ENCODE results near the gene RBM27. TPM values are rescaled to one million over a fixed set of nuclear protein-coding genes. Genes with fewer than 3 reads are reported as not detected.
"Not testable (repeated sequence)": the region's sequence is repeated elsewhere in the genome, so short reads cannot be mapped to it uniquely, and the experiment has no call there.

RBM27 gene
- total RNA-seq = 12.9 and 16.9 TPM in 2 replicates

GRCh38 chr5:146203011-146203871 lies at the start of gene RBM27:
Gene RBM27, plus strand, starts transcription at chr5:146203605. Its CDS starts 161 bp downstream, at chr5:146203766.
- DNase-seq (ENCODE audit: low read depth in 2 of 2) = peak; percentile 98 to 99

GRCh38 chr5:146158255-146158654 lies 45.1 kb upstream of the RBM27 start:
- DNase-seq (ENCODE audit: low read depth in 2 of 2) = no peak

- no peak for DNase-seq (ENCODE audit: low read depth in 2 of 2)
Measured at GRCh38 chr5:146164382-146164781, 39.0 kb upstream of the RBM27 start.

- DNase-seq (ENCODE audit: low read depth in 2 of 2) = no peak
Measured at GRCh38 chr5:146165460-146165859, 37.9 kb upstream of the RBM27 start.

- DNase-seq (ENCODE audit: low read depth in 2 of 2) = no peak
Measured at GRCh38 chr5:146165903-146166302, 37.5 kb upstream of the RBM27 start.

GRCh38 chr5:146169076-146169475 lies 34.3 kb upstream of the RBM27 start:
- DNase-seq (ENCODE audit: low read depth in 2 of 2) = no peak

- not testable (repeated sequence) for DNase-seq (ENCODE audit: low read depth in 2 of 2)
Measured at GRCh38 chr5:146173049-146173448, 30.4 kb upstream of the RBM27 start.

- no peak for DNase-seq (ENCODE audit: low read depth in 2 of 2)
Measured at GRCh38 chr5:146173597-146173996, 29.8 kb upstream of the RBM27 start.

- DNase-seq (ENCODE audit: low read depth in 2 of 2) = no peak
Measured at GRCh38 chr5:146176805-146177204, 26.6 kb upstream of the RBM27 start.

GRCh38 chr5:146179696-146180095 lies 23.7 kb upstream of the RBM27 start:
- DNase-seq (ENCODE audit: low read depth in 2 of 2) = no peak

- DNase-seq (ENCODE audit: low read depth in 2 of 2) = not testable (repeated sequence)
Measured at GRCh38 chr5:146183403-146183802, 20.0 kb upstream of the RBM27 start.

GRCh38 chr5:146185161-146185560 lies 18.2 kb upstream of the RBM27 start:
- DNase-seq (ENCODE audit: low read depth in 2 of 2) = peak in 1 of 2 donors; percentile 54

- no peak for DNase-seq (ENCODE audit: low read depth in 2 of 2)
Measured at GRCh38 chr5:146188358-146188757, 15.0 kb upstream of the RBM27 start.

GRCh38 chr5:146192571-146193043 lies 10.8 kb upstream of the RBM27 start:
- no peak for DNase-seq (ENCODE audit: low read depth in 2 of 2)

- DNase-seq (ENCODE audit: low read depth in 2 of 2) = no peak
Measured at GRCh38 chr5:146193285-146193684, 10.1 kb upstream of the RBM27 start.

GRCh38 chr5:146194997-146195396 lies 8.4 kb upstream of the RBM27 start:
- not testable (repeated sequence) for DNase-seq (ENCODE audit: low read depth in 2 of 2)

- DNase-seq (ENCODE audit: low read depth in 2 of 2) = no peak
Measured at GRCh38 chr5:146196459-146197048, 6.9 kb upstream of the RBM27 start.

- no peak for DNase-seq (ENCODE audit: low read depth in 2 of 2)
Measured at GRCh38 chr5:146199176-146199815, 4.1 kb upstream of the RBM27 start.

- not testable (repeated sequence) for DNase-seq (ENCODE audit: low read depth in 2 of 2)
Measured at GRCh38 chr5:146201795-146202194, 1.6 kb upstream of the RBM27 start.

- DNase-seq (ENCODE audit: low read depth in 2 of 2) = no peak
Measured at GRCh38 chr5:146203872-146204192, 427 bp downstream of the RBM27 start.

- no peak for DNase-seq (ENCODE audit: low read depth in 2 of 2)
Measured at GRCh38 chr5:146205499-146206202, 2.2 kb downstream of the RBM27 start.

GRCh38 chr5:146206257-146206656 lies 2.9 kb downstream of the RBM27 start:
- no peak for DNase-seq (ENCODE audit: low read depth in 2 of 2)
